ENCODE results near the gene EPHA1.

Gene EPHA1

GRCh38 chr7:143408686-143409561, at the start of gene EPHA1:
Gene EPHA1 (minus strand): TSS chr7:143408856. CDS start chr7:143408805, 51 bp downstream.
- no peak for DNase-seq (ENCODE audit: extremely low read depth in 1 of 2, low read depth in 1 of 2)

GRCh38 chr7:143458263-143458662, 49.6 kb upstream of the EPHA1 start:
- DNase-seq (ENCODE audit: extremely low read depth in 1 of 2, low read depth in 1 of 2) = no peak

GRCh38 chr7:143456992-143457793, 48.5 kb upstream of the EPHA1 start:
- no peak for DNase-seq (ENCODE audit: extremely low read depth in 1 of 2, low read depth in 1 of 2)

GRCh38 chr7:143455942-143456341, 47.3 kb upstream of the EPHA1 start:
- DNase-seq (ENCODE audit: extremely low read depth in 1 of 2, low read depth in 1 of 2) = no peak

- no peak for DNase-seq (ENCODE audit: extremely low read depth in 1 of 2, low read depth in 1 of 2)
Observed at GRCh38 chr7:143455491-143455890, 46.8 kb upstream of the EPHA1 start.

- DNase-seq (ENCODE audit: extremely low read depth in 1 of 2, low read depth in 1 of 2) = no peak
Observed at GRCh38 chr7:143454091-143454680, 45.5 kb upstream of the EPHA1 start.

- DNase-seq (ENCODE audit: extremely low read depth in 1 of 2, low read depth in 1 of 2) = no peak
Observed at GRCh38 chr7:143452495-143452894, 43.8 kb upstream of the EPHA1 start.

GRCh38 chr7:143451746-143452145, 43.1 kb upstream of the EPHA1 start:
- DNase-seq (ENCODE audit: extremely low read depth in 1 of 2, low read depth in 1 of 2) = no peak

- no peak for DNase-seq (ENCODE audit: extremely low read depth in 1 of 2, low read depth in 1 of 2)
Observed at GRCh38 chr7:143451122-143451521, 42.5 kb upstream of the EPHA1 start.

- no peak for DNase-seq (ENCODE audit: extremely low read depth in 1 of 2, low read depth in 1 of 2)
Observed at GRCh38 chr7:143449793-143450192, 41.1 kb upstream of the EPHA1 start.

- no peak for DNase-seq (ENCODE audit: extremely low read depth in 1 of 2, low read depth in 1 of 2)
Observed at GRCh38 chr7:143448429-143448828, 39.8 kb upstream of the EPHA1 start.

- no peak for DNase-seq (ENCODE audit: extremely low read depth in 1 of 2, low read depth in 1 of 2)
Observed at GRCh38 chr7:143447466-143447865, 38.8 kb upstream of the EPHA1 start.

GRCh38 chr7:143444785-143445184, 36.1 kb upstream of the EPHA1 start:
- DNase-seq (ENCODE audit: extremely low read depth in 1 of 2, low read depth in 1 of 2) = no peak

GRCh38 chr7:143444063-143444782, 35.6 kb upstream of the EPHA1 start:
- DNase-seq (ENCODE audit: extremely low read depth in 1 of 2, low read depth in 1 of 2) = no peak

GRCh38 chr7:143443153-143443552, 34.5 kb upstream of the EPHA1 start, which contains the start of gene TAS2R60:
Gene TAS2R60 (plus strand): TSS chr7:143443453. CDS start chr7:143443453, 0 bp downstream.
- no peak for DNase-seq (ENCODE audit: extremely low read depth in 1 of 2, low read depth in 1 of 2)

- DNase-seq (ENCODE audit: extremely low read depth in 1 of 2, low read depth in 1 of 2) = no peak
Observed at GRCh38 chr7:143439866-143440265, 31.2 kb upstream of the EPHA1 start.

GRCh38 chr7:143437578-143437977, 28.9 kb upstream of the EPHA1 start:
- DNase-seq (ENCODE audit: extremely low read depth in 1 of 2, low read depth in 1 of 2) = no peak

GRCh38 chr7:143436325-143436946, 27.8 kb upstream of the EPHA1 start:
- no peak for DNase-seq (ENCODE audit: extremely low read depth in 1 of 2, low read depth in 1 of 2)

- no peak for DNase-seq (ENCODE audit: extremely low read depth in 1 of 2, low read depth in 1 of 2)
Observed at GRCh38 chr7:143435266-143435665, 26.6 kb upstream of the EPHA1 start.

- DNase-seq (ENCODE audit: extremely low read depth in 1 of 2, low read depth in 1 of 2) = no peak
Observed at GRCh38 chr7:143434660-143435059, 26.0 kb upstream of the EPHA1 start.
